ENCODE data around the gene TNFRSF9. TPM values are rescaled to one million over a fixed set of nuclear protein-coding genes. Genes with fewer than 3 reads are reported as not detected.

The TNFRSF9 gene
- total RNA-seq (1 to 10 TPM in 1 of 2 donors, under 1 TPM in 1; 0.70 to 4.3 TPM), polyA plus RNA-seq (ENCODE audit: insufficient read length in 6 of 6) (under 1 TPM; 0.11 to 0.25 (median 0.18) TPM)
- long read RNA-seq, donor 1: 0 reads
- long read RNA-seq, donor 2: 0 reads
- long read RNA-seq, donor 3: 0 reads
- long read RNA-seq, donor 4: 0 reads
- long read RNA-seq, donor 5: 0 reads
- long read RNA-seq, donor 6, partial matches to known transcripts: 308 of 547 reads
- long read RNA-seq, donor 6, other reads (novel, unspliced or antisense): 239 of 547 reads
- long read RNA-seq, donor 7: 0 reads
- long read RNA-seq, donor 8: 0 reads
- long read RNA-seq, donor 9: 0 reads
- long read RNA-seq, donor 10, partial matches to known transcripts: 0 of 5 reads
- long read RNA-seq, donor 10, other reads (novel, unspliced or antisense): 1 of 5 reads
- long read RNA-seq, donor 11: 0 reads
- long read RNA-seq, donor 12: 0 reads

DNA sequence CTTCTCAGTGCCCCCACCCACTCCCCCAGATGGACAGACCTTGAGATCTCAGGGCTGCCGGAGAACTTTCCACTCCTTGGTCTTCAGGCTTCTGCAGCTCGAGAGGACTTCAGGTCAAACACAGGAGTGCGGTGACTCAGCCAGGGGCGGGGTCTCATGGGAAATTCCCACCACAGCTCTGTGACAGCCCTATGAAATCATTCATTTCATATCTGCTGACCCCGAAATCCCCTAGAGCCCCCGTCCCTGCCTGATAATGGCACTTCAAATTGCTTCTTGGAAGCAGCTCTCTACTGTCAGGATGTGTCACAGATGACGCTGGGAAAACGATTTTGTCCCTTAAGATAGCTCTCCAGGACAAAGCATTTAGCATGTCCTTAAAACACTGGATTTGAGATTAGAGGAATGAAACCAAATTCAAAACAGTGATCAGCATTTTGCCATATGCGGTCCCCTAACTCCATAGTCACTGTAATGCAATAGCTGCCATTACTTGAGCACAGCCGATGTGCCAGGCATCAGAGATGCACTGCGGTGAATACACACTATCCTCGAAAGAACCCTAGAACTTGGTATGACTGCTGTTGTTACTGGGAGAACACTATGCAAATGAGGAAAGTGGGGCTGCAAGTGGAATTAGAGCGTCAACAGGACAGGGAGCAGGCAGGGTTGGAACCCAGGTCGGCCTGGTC lies at the start of gene TNFRSF9:
Gene TNFRSF9, minus strand, starts transcription at position 95 of the 692 bp plus-strand sequence. CDS start 845 bp downstream, outside the sequence.
- ATAC-seq (peak; percentile 60), DNase-seq (peak in 2 of 4 donors; percentile 61 to 82)
- H3K9me3 ChIP-seq: no peaks in the 10 kb centered on the region
- TF ChIP-seq, protein P1, sequence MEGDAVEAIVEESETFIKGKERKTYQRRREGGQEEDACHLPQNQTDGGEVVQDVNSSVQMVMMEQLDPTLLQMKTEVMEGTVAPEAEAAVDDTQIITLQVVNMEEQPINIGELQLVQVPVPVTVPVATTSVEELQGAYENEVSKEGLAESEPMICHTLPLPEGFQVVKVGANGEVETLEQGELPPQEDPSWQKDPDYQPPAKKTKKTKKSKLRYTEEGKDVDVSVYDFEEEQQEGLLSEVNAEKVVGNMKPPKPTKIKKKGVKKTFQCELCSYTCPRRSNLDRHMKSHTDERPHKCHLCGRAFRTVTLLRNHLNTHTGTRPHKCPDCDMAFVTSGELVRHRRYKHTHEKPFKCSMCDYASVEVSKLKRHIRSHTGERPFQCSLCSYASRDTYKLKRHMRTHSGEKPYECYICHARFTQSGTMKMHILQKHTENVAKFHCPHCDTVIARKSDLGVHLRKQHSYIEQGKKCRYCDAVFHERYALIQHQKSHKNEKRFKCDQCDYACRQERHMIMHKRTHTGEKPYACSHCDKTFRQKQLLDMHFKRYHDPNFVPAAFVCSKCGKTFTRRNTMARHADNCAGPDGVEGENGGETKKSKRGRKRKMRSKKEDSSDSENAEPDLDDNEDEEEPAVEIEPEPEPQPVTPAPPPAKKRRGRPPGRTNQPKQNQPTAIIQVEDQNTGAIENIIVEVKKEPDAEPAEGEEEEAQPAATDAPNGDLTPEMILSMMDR (IDR thresholded peaks at IDR 0.05): no peak
- H3K27me3 ChIP-seq: peaks cover 3 to 22% of the 10 kb centered on the region in 2 donors
- intact Hi-C loops (cut with DNase I): no loop called here
- peaks cover 20 to 58% of the 10 kb centered on the region in 2 donors for H3K4me1 ChIP-seq
- no peaks in the 10 kb centered on the region for H3K36me3 ChIP-seq
- H3K27ac ChIP-seq: peak within 1 kb of the TSS in 1 of 2 donors; percentile 95
- H3K4me3 ChIP-seq: peak within 1 kb of the TSS in 1 of 2 donors; percentile 23

DNA sequence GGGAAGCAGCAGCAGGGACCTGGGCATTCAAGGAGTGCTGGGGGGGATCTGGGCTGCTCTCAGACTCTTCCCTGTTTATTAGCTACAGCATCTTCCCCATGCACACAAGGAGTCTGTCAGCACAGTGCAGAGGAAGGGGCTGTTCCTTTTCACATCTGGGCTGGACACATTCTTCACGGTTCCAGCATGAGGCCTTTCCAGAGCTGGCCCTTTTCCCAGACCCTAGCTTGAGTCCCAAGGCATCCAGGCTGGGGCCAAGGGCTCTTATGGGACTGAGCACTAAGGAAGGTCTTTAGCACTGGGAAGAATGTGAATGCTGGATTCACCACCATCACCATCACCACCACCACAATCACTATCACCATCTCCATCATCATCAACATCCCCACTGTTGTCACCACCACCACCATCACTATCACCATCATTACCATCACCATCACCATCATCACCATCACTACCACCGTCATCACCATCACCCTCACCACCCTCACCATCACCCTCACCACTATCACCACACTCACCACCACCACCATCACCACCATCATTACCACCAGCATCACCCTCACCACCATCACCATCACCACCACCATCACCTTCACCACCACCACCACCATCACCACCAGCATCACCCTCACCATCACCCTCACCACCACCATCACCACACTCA lies 49.3 kb upstream of the TNFRSF9 start:
- Histone ChIP-seq H3K27me3 (no peaks in the 10 kb centered on the region), H3K36me3 (peaks cover 0 to 41% of the 10 kb centered on the region in 2 donors), H3K27ac (no peak overlapping the region), H3K4me1 (no peaks in the 10 kb centered on the region), H3K4me3 (no peak overlapping the region), H3K9me3 (no peaks in the 10 kb centered on the region)
- DNase-seq: no peak
- intact Hi-C loops (cut with DNase I): loop anchor here in 1 of 2 donors (10.0 kb wide), 1 partner anchor 325 kb away; the partner anchor contains the start of gene SLC45A1
- TF ChIP-seq, protein P1 (IDR thresholded peaks at IDR 0.05): no peak
- no peak for ATAC-seq

DNA sequence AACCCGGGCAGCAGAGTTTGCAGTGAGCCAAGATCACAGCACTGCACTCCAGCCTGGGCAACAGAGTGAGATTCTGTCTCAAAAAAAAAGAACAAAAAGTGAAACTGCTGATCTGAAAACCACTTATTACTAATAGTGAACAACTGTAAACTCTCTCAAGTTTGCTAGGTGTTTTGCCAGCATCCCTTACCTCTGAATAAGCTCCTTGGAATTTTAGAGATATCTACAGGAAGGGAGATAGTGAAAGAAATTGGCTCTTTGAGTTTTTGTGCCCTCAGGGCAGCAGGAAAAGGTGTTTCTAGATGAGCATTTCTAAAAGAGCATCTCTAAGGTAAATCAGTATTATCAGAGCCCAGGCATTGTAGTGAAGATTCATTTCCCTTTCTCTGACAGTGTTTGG lies 47.9 kb upstream of the TNFRSF9 start:
- TF ChIP-seq, protein P1 (IDR thresholded peaks at IDR 0.05): no peak
- Histone ChIP-seq H3K27ac (no peak overlapping the region), H3K36me3 (peaks cover 0 to 54% of the 10 kb centered on the region in 2 donors), H3K4me1 (no peaks in the 10 kb centered on the region), H3K9me3 (no peaks in the 10 kb centered on the region), H3K27me3 (no peaks in the 10 kb centered on the region), H3K4me3 (no peak overlapping the region)
- intact Hi-C loops (cut with DNase I): loop anchor here in 1 of 2 donors (10.0 kb wide), 1 partner anchor 326 kb away; the partner anchor contains the start of gene SLC45A1
- no peak for DNase-seq
- ATAC-seq: no peak

DNA sequence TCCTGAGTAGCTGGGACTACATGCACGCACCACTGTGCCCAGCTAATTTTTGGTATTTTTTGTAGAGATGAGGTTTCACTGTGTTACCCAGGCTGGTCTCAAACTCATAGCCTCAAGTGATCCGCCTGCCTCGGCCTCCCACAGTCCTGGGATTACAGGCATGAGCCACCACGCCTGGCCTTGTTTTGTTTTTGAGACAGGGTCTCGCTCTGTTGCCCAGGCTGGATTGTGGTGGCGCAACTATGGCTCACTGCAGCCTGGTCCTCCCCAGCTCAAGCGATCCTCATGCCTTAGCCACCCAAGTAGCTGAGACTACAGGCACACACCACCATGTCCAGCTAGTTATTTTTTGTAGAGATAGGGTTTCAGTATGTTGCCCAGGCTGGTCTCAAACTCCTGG lies 46.9 kb upstream of the TNFRSF9 start:
- peaks cover 0 to 3% of the 10 kb centered on the region in 2 donors for H3K4me1 ChIP-seq
- ATAC-seq: no peak
- no peaks in the 10 kb centered on the region for H3K9me3 ChIP-seq
- intact Hi-C loops (cut with DNase I): loop anchor here in 1 of 2 donors (10.0 kb wide), 1 partner anchor 327 kb away; the partner anchor contains the start of gene SLC45A1
- H3K36me3 ChIP-seq: peaks cover 4 to 64% of the 10 kb centered on the region in 2 donors
- no peak overlapping the region for H3K27ac ChIP-seq
- TF ChIP-seq, protein P1 (IDR thresholded peaks at IDR 0.05): no peak
- H3K4me3 ChIP-seq: no peak overlapping the region
- no peak for DNase-seq
- no peaks in the 10 kb centered on the region for H3K27me3 ChIP-seq
